GM03348 (cell line): Measurements from ENCODE around the gene GLYATL2.

Experiments
- DNase-seq: peaks from one replicate; pipeline ENCODE4 v3.0.0; 2012; ENCODE audit warnings: low spot score

The GLYATL2 gene, protein sequence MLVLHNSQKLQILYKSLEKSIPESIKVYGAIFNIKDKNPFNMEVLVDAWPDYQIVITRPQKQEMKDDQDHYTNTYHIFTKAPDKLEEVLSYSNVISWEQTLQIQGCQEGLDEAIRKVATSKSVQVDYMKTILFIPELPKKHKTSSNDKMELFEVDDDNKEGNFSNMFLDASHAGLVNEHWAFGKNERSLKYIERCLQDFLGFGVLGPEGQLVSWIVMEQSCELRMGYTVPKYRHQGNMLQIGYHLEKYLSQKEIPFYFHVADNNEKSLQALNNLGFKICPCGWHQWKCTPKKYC

GRCh38 chr11:58844361-58845005 lies at the start of gene GLYATL2:
GLYATL2 (minus strand) TSS chr11:58844704; CDS start chr11:58839612, 5,092 bp downstream.
- no peak for DNase-seq

- no peak for DNase-seq
Measured at GRCh38 chr11:58893899-58894298, 49.4 kb upstream of the GLYATL2 start.

- no peak for DNase-seq
Measured at GRCh38 chr11:58888579-58888978, 44.1 kb upstream of the GLYATL2 start.

- DNase-seq = no peak
Measured at GRCh38 chr11:58887452-58887851, 42.9 kb upstream of the GLYATL2 start.

GRCh38 chr11:58880625-58881024 lies 36.1 kb upstream of the GLYATL2 start:
- no peak for DNase-seq

GRCh38 chr11:58880166-58880565 lies 35.7 kb upstream of the GLYATL2 start:
- no peak for DNase-seq

- no peak for DNase-seq
Measured at GRCh38 chr11:58867556-58867955, 23.1 kb upstream of the GLYATL2 start.

GRCh38 chr11:58866788-58867187 lies 22.3 kb upstream of the GLYATL2 start:
- no peak for DNase-seq

- DNase-seq = no peak
Measured at GRCh38 chr11:58864335-58864734, 19.8 kb upstream of the GLYATL2 start.

DNA sequence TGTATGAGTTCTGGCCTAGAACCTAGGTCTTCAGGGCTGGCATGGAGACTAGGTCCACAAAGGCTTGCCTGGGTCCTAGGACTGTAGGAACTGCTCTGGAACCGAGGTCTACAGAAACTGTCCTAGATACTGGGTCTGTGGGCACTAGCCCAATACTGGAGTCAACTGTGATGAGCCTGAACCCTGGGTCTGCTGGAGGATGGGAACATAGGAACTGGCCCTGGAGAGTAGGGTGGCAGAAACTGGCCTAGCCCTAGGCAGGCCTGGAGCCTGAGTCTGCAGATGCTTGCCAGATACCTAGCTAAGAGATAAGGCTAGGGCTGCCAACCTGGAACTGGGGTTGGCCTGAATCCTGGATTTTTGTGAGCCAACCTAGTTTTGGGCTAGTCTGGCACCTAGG lies 19.2 kb upstream of the GLYATL2 start:
- DNase-seq = no peak

DNA sequence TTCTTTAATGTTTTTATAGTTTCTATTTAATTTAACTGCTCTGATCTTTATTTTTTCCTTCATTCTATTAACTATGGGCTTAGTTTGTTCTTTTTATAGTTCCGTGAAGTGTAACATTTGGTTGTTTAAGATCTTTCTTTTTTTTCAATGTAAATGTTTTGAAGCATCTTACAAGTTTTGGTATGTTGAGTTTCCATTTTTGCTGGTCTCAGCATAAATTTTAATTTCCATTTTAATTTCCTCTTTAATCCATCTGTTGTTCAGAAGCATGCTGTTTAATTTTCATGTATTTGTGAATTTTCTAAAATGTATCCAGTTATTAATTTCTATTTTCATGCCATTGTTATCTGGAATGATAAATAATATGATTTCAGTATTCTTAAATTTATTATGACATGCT lies 17.0 kb upstream of the GLYATL2 start:
- no peak for DNase-seq

DNA sequence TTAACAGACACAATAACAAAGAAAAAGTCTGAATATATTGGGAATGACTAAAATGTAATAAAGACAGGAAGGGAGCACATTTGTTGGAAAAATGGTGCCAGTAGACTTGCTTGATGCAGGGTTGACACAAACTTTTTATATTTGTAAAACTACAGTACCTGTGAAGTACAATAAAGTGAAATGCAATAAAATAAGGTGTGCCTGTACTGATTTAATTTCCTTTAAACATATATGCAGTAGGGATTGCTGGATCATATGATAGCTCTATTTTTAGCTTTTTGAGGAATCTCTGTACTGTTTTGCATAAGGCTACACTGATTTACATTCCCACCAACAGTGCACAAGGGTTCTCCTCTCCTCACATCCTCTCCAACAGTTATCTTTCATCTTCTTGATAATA lies 12.3 kb upstream of the GLYATL2 start:
- no peak for DNase-seq

GRCh38 chr11:58845386-58845785 lies 882 bp upstream of the GLYATL2 start:
- no peak for DNase-seq

DNA sequence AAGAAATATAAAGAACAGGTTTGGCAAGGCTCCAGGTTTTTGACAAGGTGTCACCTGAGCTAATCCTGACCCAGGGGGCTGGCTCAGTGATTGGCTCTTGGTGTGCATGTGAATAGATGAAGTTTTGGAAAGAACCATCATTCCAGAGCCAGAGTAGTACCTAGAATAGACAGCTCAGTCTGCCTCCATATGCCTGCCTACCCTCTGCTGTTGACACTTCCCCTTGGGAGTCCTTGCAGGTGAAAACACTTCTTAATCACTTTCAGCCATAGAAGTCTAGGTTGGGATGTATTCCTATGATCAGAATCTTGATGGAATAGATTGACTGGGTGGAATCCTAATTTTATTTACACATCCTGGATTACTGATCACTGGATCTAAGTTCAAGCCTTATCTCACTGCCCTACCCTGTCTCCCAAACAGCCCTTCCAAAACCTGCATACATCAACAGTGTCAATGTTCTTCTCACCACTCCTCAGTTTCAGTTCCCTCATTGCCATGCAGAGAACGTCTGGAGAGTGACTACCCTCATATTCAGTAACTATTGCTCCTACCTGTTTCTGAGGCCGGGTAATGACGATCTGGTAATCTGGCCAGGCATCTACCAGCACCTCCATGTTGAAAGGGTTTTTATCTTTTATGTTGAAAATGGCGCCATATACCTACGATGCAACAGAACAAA lies 6.7 kb downstream of the GLYATL2 start:
- DNase-seq = no peak

- no peak for DNase-seq
Measured at GRCh38 chr11:58832056-58832645, 12.4 kb downstream of the GLYATL2 start.

- no peak for DNase-seq
Measured at GRCh38 chr11:58830673-58831301, 13.7 kb downstream of the GLYATL2 start.

DNA sequence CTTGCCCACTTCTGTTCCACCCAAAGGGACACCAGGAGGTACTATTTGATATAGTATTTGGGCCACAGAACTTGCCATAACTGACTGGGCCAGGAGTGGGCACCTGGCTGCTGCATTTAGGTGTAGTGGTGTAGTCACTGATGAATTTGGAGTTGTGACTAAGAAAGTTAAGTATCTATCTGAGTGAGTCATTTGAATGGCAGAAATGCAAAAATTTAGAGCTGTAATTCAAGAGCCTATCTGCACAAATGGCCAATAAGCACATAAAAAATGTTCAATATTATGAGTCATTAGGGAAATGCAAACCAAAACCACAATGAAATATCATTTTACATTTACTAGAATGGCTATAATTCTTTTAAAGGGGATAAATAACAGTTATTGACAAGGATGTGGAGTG lies 14.7 kb downstream of the GLYATL2 start:
- peak; percentile 68 for DNase-seq

GRCh38 chr11:58813693-58814092 lies 30.8 kb downstream of the GLYATL2 start:
- DNase-seq = no peak

- DNase-seq = no peak
Measured at GRCh38 chr11:58811499-58811898, 33.0 kb downstream of the GLYATL2 start.

DNA sequence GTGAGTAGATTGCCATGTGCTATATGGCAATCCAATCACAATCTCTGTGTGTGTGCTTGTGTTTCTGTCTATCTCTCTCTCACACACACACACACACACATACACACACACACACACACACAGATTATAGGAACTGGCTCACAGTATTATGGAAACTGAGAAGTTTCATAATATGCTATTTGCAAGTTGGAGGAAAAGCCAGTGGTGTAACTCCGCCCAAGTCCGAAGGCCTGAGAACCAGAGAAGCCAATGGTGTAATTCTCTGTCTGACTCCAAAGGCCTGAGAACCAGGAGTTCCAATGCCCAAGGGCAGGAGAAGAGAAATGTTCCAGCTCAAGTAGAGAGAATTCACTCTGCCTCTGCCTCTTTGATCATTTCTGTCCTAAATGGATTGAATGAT lies 37.2 kb downstream of the GLYATL2 start:
- no peak for DNase-seq

GRCh38 chr11:58805065-58805464 lies 39.4 kb downstream of the GLYATL2 start:
- peak; percentile 41 for DNase-seq

- no peak for DNase-seq
Measured at GRCh38 chr11:58801974-58802545, 42.4 kb downstream of the GLYATL2 start.
